ENCODE results near the gene HOXA5. TPM values are rescaled to one million over a fixed set of nuclear protein-coding genes. Genes with fewer than 3 reads are reported as not detected.

HOXA5 gene
- total RNA-seq, 1 experiment from 2014 or later, result 6.7 TPM

GRCh38 chr7:27124902-27125689 is 18.4 kb downstream of the HOXA5 start:
- Histone ChIP-seq H3K27me3 (ENCODE audit: insufficient read depth, low read length) (peaks cover 32% of the 10 kb centered on the region), H2AFZ (ENCODE audit: low read depth, low read length, poor library complexity, severe bottlenecking) (no peak overlapping the region), H3K4me2 (ENCODE audit: low read length) (peak overlapping the region; percentile 76), H3K9me3 (ENCODE audit: control insufficient read depth in 1 of 2, insufficient read depth in 1 of 2, low read depth in 1 of 2, low read length in 2 of 2) (no peaks in the 10 kb centered on the region), H4K20me1 (ENCODE audit: insufficient read depth) (no peaks in the 10 kb centered on the region), H3K79me2 (ENCODE audit: insufficient read depth, low read length) (no peaks in the 10 kb centered on the region), H3K9ac (ENCODE audit: low read length) (peak overlapping the region; percentile 52; the same call in 1 of the 2 replicates), H3K4me3 (replicated peaks in 1 of 2; ENCODE audit: low read depth in 1 of 2, low read length in 2 of 2) (no peak overlapping the region), H3K4me1 (ENCODE audit: control insufficient read depth in 1 of 2, insufficient read depth in 2 of 2, low read length in 2 of 2) (peaks cover 25 to 74% of the 10 kb centered on the region in 2 experiments), H3K36me3 (ENCODE audit: control insufficient read depth in 1 of 2, insufficient read depth in 2 of 2, low read length in 2 of 2) (no peaks in the 10 kb centered on the region), H3K9me2 (ENCODE audit: insufficient read depth) (no peaks in the 10 kb centered on the region), H3K27ac (ENCODE audit: low read depth, low read length) (0 out of 2 replicates have a peak overlapping the region, but pooled peaks have one; percentile 60)
- CTCF ChIA-PET, result no interaction called here
- DNase-seq (ENCODE audit: low read depth, low spot score), result no peak
- POLR2A ChIA-PET, result no interaction called here
- intact Hi-C loops (cut with micrococcal nuclease), result no loop called here
- RAD21 ChIA-PET (ENCODE audit: low non-redundant PET in 1 of 2, low total read pairs in 2 of 2, uncharacterized antibody in 2 of 2, unreplicated experiment in 2 of 2), result no interaction called here
- no peak for ATAC-seq
- TF ChIP-seq SP1 (IDR thresholded peaks at IDR 0.05; ENCODE audit: low read depth), result no peak
- TF ChIP-seq POLR2AphosphoS5 (IDR thresholded peaks at IDR 0.05; ENCODE audit: low read depth, low read length), result no peak
- no peak for TF ChIP-seq MAX (IDR thresholded peaks at IDR 0.05)
- no peak for TF ChIP-seq RAD21 (IDR thresholded peaks at IDR 0.05; ENCODE audit: low read depth)
- TF ChIP-seq CEBPB (IDR thresholded peaks at IDR 0.05; ENCODE audit: low read depth), result no peak
- no peak for TF ChIP-seq EZH2 (IDR thresholded peaks at IDR 0.05)
- TF ChIP-seq ZBTB33 (IDR thresholded peaks at IDR 0.05; ENCODE audit: extremely low read depth, insufficient replicate concordance, low read length), result no peak
- no peak for TF ChIP-seq POLR2A (IDR thresholded peaks at IDR 0.05; ENCODE audit: borderline replicate concordance, extremely low read depth, insufficient read depth, insufficient read length)
- TF ChIP-seq ELF1 (IDR thresholded peaks at IDR 0.05; ENCODE audit: borderline replicate concordance, low read depth), result no peak
- no peak for TF ChIP-seq EZH2phosphoT487 (IDR thresholded peaks at IDR 0.05; ENCODE audit: borderline replicate concordance)
- no peak for TF ChIP-seq JUND (IDR thresholded peaks at IDR 0.05)
- TF ChIP-seq ATF3 (IDR thresholded peaks at IDR 0.05), result no peak
- TF ChIP-seq ZNF274 (IDR thresholded peaks at IDR 0.05; ENCODE audit: low read depth, low read length), result no peak
- TF ChIP-seq SIN3A (IDR thresholded peaks at IDR 0.05; ENCODE audit: low read depth), result no peak
- no TSS peak for BruUV-seq (replicated peaks)
